Epithelial cell of esophagus (primary cell): ENCODE measurements around the gene ADGRE2.
"Not testable (repeated sequence)": the region's sequence is repeated elsewhere in the genome, so short reads cannot be mapped to it uniquely, and the experiment has no call there.

Experiments used
- DNase-seq: peaks from one replicate; pipeline ENCODE4 v3.0.0; 2010; ENCODE audit warnings: low read depth
- H3K4me3 ChIP-seq: 2 replicates; pipeline ENCODE4 v1.5.1; 2011; ENCODE audit warnings: mild to moderate bottlenecking, low read length, control low read depth
- TF ChIP-seq, protein P1 (sequence below): IDR thresholded peaks from 2 replicates; pipeline ENCODE4 v1.5.1; 2011; ENCODE audit warnings: low read depth, mild to moderate bottlenecking, low read length, control low read depth, inconsistent platforms; ENCODE audit not compliant: insufficient read depth; ENCODE audit errors: missing control alignments

The ADGRE2 gene

DNA sequence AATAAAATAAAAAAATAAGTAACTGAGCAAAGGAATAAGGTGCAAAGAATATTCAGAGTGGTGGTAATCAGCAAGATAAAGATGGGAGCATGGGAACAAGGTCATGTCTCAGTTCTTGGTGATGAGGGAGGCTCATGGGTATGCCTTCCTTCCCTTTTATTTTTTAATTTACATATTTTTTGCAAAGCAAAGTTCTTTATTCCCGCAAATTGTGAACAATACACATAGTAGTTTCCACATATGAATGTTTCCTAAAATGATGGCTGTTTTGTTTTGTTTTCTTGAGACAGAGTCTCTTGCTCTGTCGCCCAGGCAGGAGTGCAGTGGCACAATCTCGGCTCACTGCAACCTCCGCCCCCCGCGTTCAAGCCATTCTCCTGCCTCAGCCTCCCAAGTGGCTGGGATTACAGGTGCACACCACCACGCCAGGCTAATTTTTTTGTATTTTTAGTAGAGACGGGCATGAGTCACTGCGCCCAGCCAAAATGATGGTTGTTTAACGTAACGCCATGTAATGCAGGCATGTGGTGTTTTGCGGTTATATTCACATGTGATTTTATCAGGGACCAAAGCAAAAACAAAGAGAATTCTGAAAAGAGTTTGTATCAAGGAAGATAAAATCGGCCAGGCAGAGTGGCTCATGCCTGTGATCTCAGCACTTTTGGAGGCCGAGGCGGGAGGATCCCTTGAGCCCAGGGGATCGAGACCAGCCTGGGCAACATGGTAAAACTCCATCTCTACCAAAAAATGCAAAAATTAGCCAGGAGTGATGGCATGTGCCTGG lies 4.5 kb upstream of the ADGRE2 start:
- TF ChIP-seq, protein P1, sequence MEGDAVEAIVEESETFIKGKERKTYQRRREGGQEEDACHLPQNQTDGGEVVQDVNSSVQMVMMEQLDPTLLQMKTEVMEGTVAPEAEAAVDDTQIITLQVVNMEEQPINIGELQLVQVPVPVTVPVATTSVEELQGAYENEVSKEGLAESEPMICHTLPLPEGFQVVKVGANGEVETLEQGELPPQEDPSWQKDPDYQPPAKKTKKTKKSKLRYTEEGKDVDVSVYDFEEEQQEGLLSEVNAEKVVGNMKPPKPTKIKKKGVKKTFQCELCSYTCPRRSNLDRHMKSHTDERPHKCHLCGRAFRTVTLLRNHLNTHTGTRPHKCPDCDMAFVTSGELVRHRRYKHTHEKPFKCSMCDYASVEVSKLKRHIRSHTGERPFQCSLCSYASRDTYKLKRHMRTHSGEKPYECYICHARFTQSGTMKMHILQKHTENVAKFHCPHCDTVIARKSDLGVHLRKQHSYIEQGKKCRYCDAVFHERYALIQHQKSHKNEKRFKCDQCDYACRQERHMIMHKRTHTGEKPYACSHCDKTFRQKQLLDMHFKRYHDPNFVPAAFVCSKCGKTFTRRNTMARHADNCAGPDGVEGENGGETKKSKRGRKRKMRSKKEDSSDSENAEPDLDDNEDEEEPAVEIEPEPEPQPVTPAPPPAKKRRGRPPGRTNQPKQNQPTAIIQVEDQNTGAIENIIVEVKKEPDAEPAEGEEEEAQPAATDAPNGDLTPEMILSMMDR, result no peak
- no peak for DNase-seq

DNA sequence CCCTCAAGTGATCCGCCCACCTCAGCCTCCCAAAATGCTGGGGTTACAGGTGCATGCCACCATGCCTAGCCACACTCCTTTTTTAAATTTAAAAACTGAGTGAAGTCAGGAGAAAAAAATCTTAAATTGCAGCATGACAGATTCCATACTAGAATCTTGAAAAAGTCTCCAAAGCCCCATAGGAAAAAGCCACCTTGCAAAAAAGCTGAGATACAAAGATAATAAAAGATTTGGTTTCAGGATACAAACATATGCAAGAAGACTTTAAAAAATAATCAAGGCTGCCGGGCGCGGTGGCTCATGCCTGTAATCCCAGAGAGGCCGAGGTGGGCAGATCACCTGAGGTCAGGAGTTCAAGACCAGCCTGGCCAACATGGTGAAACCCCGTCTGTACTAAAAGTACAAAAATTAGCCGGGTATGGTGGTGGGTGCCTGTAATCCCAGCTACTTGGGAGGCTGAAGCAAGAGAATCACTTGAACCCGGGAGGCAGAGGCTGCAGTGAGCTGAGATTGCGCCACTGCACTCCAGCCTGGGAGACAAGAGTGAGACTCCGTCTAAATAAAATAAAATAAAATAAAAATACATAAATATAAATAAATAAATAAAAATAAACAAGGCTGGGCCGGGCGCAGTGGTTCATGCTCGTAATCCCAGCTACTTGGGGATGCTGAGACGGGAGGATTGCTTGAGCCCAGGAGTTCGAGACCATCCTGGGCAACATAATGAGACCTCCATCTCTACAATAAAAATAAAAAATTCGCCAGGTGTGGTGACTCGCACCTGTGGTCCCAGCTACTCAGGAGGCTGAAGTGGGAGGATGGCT lies 3.6 kb upstream of the ADGRE2 start:
- DNase-seq, H3K4me3 ChIP-seq: not testable (repeated sequence)

More for the DNA sequence above, 4.5 kb upstream of the ADGRE2 start:
- no peak overlapping the region for H3K4me3 ChIP-seq

- DNase-seq, H3K4me3 ChIP-seq: not testable (repeated sequence)
These were observed 2.4 kb upstream of the ADGRE2 start for GRCh38 chr19:14780622-14781225.

DNA sequence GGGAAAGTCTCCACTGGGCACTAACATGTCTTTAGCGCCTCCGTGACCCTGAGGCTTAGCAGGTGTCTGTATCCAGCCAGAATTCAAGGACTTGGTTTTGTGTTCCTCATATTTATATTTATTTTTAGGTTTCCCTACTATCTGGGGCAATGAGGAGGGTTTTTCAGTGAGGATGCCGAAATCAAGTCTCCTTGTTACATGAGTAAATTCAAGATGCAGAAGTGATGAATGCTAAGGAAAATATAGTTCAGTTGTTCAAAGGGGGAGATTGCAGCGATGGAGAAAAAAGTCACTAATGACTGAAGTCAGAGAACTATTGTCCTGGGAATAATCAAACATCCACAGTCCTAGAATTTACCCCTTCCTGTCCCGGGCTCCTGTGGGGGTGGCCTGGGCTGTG lies 791 bp upstream of the ADGRE2 start:
- no peak for DNase-seq
- no peak overlapping the region for H3K4me3 ChIP-seq
- TF ChIP-seq, protein P1, result no peak

DNA sequence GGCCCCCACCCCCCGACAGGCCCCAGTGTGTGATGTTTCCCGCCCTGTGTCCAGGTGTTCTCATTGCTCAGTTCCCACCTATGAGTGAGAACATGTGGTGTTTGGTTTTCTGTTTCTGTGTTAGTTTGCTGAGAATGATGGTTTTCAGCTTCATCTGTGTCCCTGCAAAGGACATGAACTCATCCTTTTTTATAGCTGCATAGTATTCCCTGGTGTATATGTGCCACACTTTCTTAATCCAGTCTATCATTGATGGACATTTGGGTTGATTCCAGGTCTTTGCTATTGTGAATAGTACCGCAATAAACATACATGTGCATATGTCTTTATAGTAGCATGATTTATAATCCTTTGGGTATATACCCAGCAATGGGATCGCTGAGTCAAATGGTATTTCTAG lies 715 bp downstream of the ADGRE2 start:
- DNase-seq, result not testable (repeated sequence)

GRCh38 chr19:14775869-14776586 lies 2.3 kb downstream of the ADGRE2 start:
- TF ChIP-seq, protein P1, result no peak
- peak overlapping the region; percentile 54 for H3K4me3 ChIP-seq
- no peak for DNase-seq

More for the DNA sequence above, 715 bp downstream of the ADGRE2 start:
- H3K4me3 ChIP-seq, result not testable (repeated sequence)

DNA sequence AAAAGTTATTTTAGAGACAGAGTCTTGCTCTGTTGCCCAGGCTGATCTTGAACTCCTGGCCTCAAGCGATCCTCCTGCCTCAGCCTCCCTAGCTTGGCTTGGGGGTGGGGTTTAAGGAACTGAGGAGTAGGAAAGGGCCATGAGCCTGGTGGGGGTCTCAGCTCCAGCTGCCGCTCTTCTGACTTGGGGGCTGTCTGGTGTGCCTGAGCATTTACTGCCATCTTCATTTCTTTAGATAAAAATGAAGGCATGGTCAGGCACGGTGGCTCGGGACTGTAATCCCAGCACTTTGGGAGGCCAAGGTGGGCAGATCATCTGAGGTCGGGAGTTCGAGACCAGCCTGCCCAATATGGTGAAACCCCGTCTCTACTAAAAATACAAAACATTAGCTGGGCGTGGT lies 3.0 kb downstream of the ADGRE2 start:
- not testable (repeated sequence) for DNase-seq, H3K4me3 ChIP-seq

DNA sequence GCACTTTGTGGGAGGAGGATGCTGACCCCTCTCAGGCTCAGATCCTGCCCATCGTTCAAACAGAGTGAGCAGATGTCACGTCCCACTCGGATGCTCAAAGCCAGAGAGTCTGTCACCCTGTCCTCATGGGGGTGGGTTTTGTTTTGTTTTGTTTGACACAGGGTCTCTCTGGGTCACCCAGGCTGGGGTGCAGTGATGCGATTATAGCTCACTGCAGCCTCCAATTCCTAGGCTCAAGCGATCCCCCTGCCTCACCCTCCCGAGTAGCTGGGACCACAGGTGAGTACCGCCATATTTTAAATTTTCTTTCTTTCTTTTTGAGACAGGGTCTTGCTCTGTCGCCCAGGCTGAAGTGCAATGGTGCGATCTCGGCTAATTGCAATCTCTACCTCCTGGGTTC lies 4.0 kb downstream of the ADGRE2 start:
- DNase-seq, result no peak
- H3K4me3 ChIP-seq, result no peak overlapping the region
- TF ChIP-seq, protein P1, result no peak

GRCh38 chr19:14773722-14774121 lies 4.6 kb downstream of the ADGRE2 start:
- DNase-seq, H3K4me3 ChIP-seq: not testable (repeated sequence)
